Activated B cell treated with CpG ODN at 0.5 μM for 24 hours (primary cell): ENCODE data around the gene WASF3. TPM values are rescaled to one million over a fixed set of nuclear protein-coding genes. Genes with fewer than 3 reads are reported as not detected.

Experiments
- ATAC-seq: fragments of 200-7000 bp; cut with Tn5 transposase; one replicate; pipeline ENCODE4 v1.10.0; 2021; ENCODE audit warnings: low read depth, mild to moderate bottlenecking, moderate library complexity
- CTCF ChIA-PET: fragments of 350-600 bp; sonication (Branson Sonifier 250); formaldehyde crosslinking; loops from one replicate; lab custom pipeline; 2021; ENCODE audit warnings: antibody characterized with exemption; lab: Charles Lee
- POLR2A ChIA-PET: fragments of 350-600 bp; sonication (Branson Sonifier 250); formaldehyde crosslinking; loops from one replicate; lab custom pipeline; 2021; ENCODE audit warnings: antibody characterized with exemption; lab: Charles Lee
- DNase-seq: peaks from one replicate; pipeline ENCODE4 v3.0.0; 2022
- H3K27ac Mint-ChIP-seq: one replicate; pipeline ENCODE4 v1.8.0; 2020; ENCODE audit warnings: mixed read lengths
- H3K27me3 Mint-ChIP-seq: one replicate; pipeline ENCODE4 v1.8.0; 2021; ENCODE audit warnings: mixed read lengths
- H3K36me3 Mint-ChIP-seq: one replicate; pipeline ENCODE4 v1.8.0; 2021; ENCODE audit warnings: low read depth, mixed read lengths
- H3K4me1 Mint-ChIP-seq: one replicate; pipeline ENCODE4 v1.8.0; 2021; ENCODE audit warnings: mixed read lengths
- H3K4me3 Mint-ChIP-seq: one replicate; pipeline ENCODE4 v1.8.0; 2020; ENCODE audit warnings: mild to moderate bottlenecking, mixed read lengths
- H3K9me3 Mint-ChIP-seq: one replicate; pipeline ENCODE4 v1.8.0; 2020; ENCODE audit warnings: mixed read lengths
- CTCF ChIP-seq: fragments of 200-600 bp; IDR thresholded peaks from one replicate; pipeline ENCODE4 v1.8.0; 2022; ENCODE audit warnings: antibody characterized with exemption, mild to moderate bottlenecking
- intact Hi-C: fragments of 100-400 bp; cut with micrococcal nuclease; formaldehyde crosslinking; loops from one replicate; pipeline ENCODE4 v1.15.1; 2024
- total RNA-seq: library from RNA; stranded (reverse); gene quantifications from 2 replicates; pipeline ENCODE4 v1.2.3, GENCODE V29; 2022

The WASF3 gene
- total RNA-seq, 1 donor from 2014 or later, result 0.35 TPM

- no peak overlapping the region for H3K4me3 Mint-ChIP-seq
- ATAC-seq, result no peak
- CTCF ChIA-PET, result no interaction called here
- TF ChIP-seq CTCF, result no peak
- no peaks in the 10 kb centered on the region for H3K36me3 Mint-ChIP-seq
- H3K9me3 Mint-ChIP-seq, result no peaks in the 10 kb centered on the region
- H3K27ac Mint-ChIP-seq, result no peak overlapping the region
- POLR2A ChIA-PET, result no interaction called here
- intact Hi-C loops, result no loop called here
- no peaks in the 10 kb centered on the region for H3K4me1 Mint-ChIP-seq
- peaks cover 8% of the 10 kb centered on the region for H3K27me3 Mint-ChIP-seq
- no peak for DNase-seq
Measured at GRCh38 chr13:26585136-26585535, 27.7 kb downstream of the WASF3 start.

GRCh38 chr13:26587251-26587650, 29.8 kb downstream of the WASF3 start:
- H3K27me3 Mint-ChIP-seq, result peaks cover 8% of the 10 kb centered on the region
- ATAC-seq, result no peak
- POLR2A ChIA-PET, result no interaction called here
- TF ChIP-seq CTCF, result no peak
- no peak overlapping the region for H3K27ac Mint-ChIP-seq
- intact Hi-C loops, result no loop called here
- H3K4me3 Mint-ChIP-seq, result no peak overlapping the region
- H3K9me3 Mint-ChIP-seq, result no peaks in the 10 kb centered on the region
- CTCF ChIA-PET, result no interaction called here
- no peak for DNase-seq
- H3K36me3 Mint-ChIP-seq, result no peaks in the 10 kb centered on the region
- H3K4me1 Mint-ChIP-seq, result no peaks in the 10 kb centered on the region

GRCh38 chr13:26589226-26589625, 31.7 kb downstream of the WASF3 start:
- no peak for TF ChIP-seq CTCF

GRCh38 chr13:26589754-26590153, 32.3 kb downstream of the WASF3 start:
- ATAC-seq, result no peak
- peaks cover 8% of the 10 kb centered on the region for H3K27me3 Mint-ChIP-seq
- intact Hi-C loops, result no loop called here
- no peaks in the 10 kb centered on the region for H3K4me1 Mint-ChIP-seq
- no peak for TF ChIP-seq CTCF
- H3K27ac Mint-ChIP-seq, result no peak overlapping the region
- no peak for DNase-seq
- H3K36me3 Mint-ChIP-seq, result no peaks in the 10 kb centered on the region
- CTCF ChIA-PET, result no interaction called here
- POLR2A ChIA-PET, result no interaction called here
- no peaks in the 10 kb centered on the region for H3K9me3 Mint-ChIP-seq
- no peak overlapping the region for H3K4me3 Mint-ChIP-seq

More at GRCh38 chr13:26589226-26589625, 31.7 kb downstream of the WASF3 start:
- DNase-seq (no peak), ATAC-seq (no peak)
- Mint-ChIP-seq H3K27ac (no peak overlapping the region), H3K4me3 (no peak overlapping the region), H3K27me3 (peaks cover 8% of the 10 kb centered on the region), H3K9me3 (no peaks in the 10 kb centered on the region), H3K36me3 (no peaks in the 10 kb centered on the region), H3K4me1 (no peaks in the 10 kb centered on the region)
- CTCF ChIA-PET, result no interaction called here
- intact Hi-C loops, result no loop called here
- POLR2A ChIA-PET, result no interaction called here

GRCh38 chr13:26590379-26590778, 32.9 kb downstream of the WASF3 start:
- DNase-seq, result no peak
- intact Hi-C loops, result no loop called here
- no peak overlapping the region for H3K4me3 Mint-ChIP-seq
- H3K9me3 Mint-ChIP-seq, result no peaks in the 10 kb centered on the region
- peaks cover 8% of the 10 kb centered on the region for H3K27me3 Mint-ChIP-seq
- no peak for ATAC-seq
- H3K36me3 Mint-ChIP-seq, result no peaks in the 10 kb centered on the region
- no peak overlapping the region for H3K27ac Mint-ChIP-seq
- no peaks in the 10 kb centered on the region for H3K4me1 Mint-ChIP-seq
- POLR2A ChIA-PET, result no interaction called here
- CTCF ChIA-PET, result no interaction called here
- TF ChIP-seq CTCF, result no peak
